HEK293 (cell line): ENCODE results near the gene CDK4.

Experiments used
- CTCF ChIA-PET: fragments of 350-600 bp; formaldehyde crosslinking; extraction: SDS; loops from one replicate; lab custom pipeline; 2021; ENCODE audit warnings: antibody characterized with exemption; lab: Yijun Ruan, JAX
- POLR2A ChIA-PET: fragments of 300-600 bp; formaldehyde crosslinking; extraction: SDS; loops from one replicate; lab custom pipeline; 2020; ENCODE audit warnings: antibody characterized with exemption, inconsistent platforms; lab: Yijun Ruan, JAX
- H3K27ac ChIP-seq: fragments of 200-500 bp; sonication (Bioruptor generic); 2 replicates; pipeline ENCODE4 v1.5.1; 2014; ENCODE audit warnings: low read depth, low read length, control low read depth, inconsistent platforms; ENCODE audit errors: extremely low read depth
- H3K36me3 ChIP-seq, 2 experiments: fragments of 200-500 bp in 1 of 2; sonication (Bioruptor generic) in 1 of 2; 1 replicate in 1 of 2; 2 replicates in 1 of 2; pipeline ENCODE4 v1.5.1; 2014 to 2017; ENCODE audit warnings: inconsistent platforms in 2 of 2, low read length in 2 of 2; ENCODE audit not compliant: control insufficient read depth in 2 of 2, insufficient read depth in 1 of 2
- H3K4me1 ChIP-seq: fragments of 200-500 bp; sonication (Bioruptor generic); 2 replicates; pipeline ENCODE4 v1.5.1; 2014; ENCODE audit warnings: mild to moderate bottlenecking, low read length, inconsistent platforms; ENCODE audit not compliant: control insufficient read depth, insufficient read depth
- H3K4me3 ChIP-seq: 2 replicates; pipeline ENCODE4 v1.5.1; 2011; ENCODE audit warnings: low read depth, mild to moderate bottlenecking, control low read depth, low read length, moderate library complexity
- H3K9me3 ChIP-seq: fragments of 200-500 bp; sonication (Bioruptor generic); 2 replicates; pipeline ENCODE4 v1.5.1; 2014; ENCODE audit warnings: low read depth, low read length, inconsistent platforms; ENCODE audit not compliant: control insufficient read depth, insufficient read depth
- HOXC10 ChIP-seq: sonication (generic); formaldehyde crosslinking; IDR thresholded peaks from 2 replicates; pipeline ENCODE4 v1.8.1; 2023; ENCODE audit warnings: mild to moderate bottlenecking, missing genetic modification reagents
- KLF10 ChIP-seq: fragments of 450-650 bp; IDR thresholded peaks from 2 replicates; pipeline ENCODE4 v1.5.1; 2018; ENCODE audit warnings: missing biosample characterization, mild to moderate bottlenecking, missing genetic modification characterization
- KLF16 ChIP-seq: fragments of 450-650 bp; formaldehyde crosslinking; IDR thresholded peaks from 2 replicates; pipeline ENCODE4 v1.5.1; 2017; ENCODE audit warnings: missing biosample characterization, missing genetic modification characterization
- MYNN ChIP-seq: fragments of 450-650 bp; formaldehyde crosslinking; IDR thresholded peaks from 2 replicates; pipeline ENCODE4 v1.5.1; 2016; ENCODE audit warnings: missing biosample characterization, missing genetic modification characterization, borderline replicate concordance
- SALL2 ChIP-seq: fragments of 450-650 bp; formaldehyde crosslinking; IDR thresholded peaks from 2 replicates; pipeline ENCODE4 v1.5.0; 2017; ENCODE audit warnings: missing biosample characterization, mild to moderate bottlenecking, missing genetic modification characterization, borderline replicate concordance
- SP2 ChIP-seq: fragments of 450-650 bp; formaldehyde crosslinking; IDR thresholded peaks from 2 replicates; pipeline ENCODE4 v1.5.1; 2016; ENCODE audit warnings: missing biosample characterization, missing genetic modification characterization
- ZFHX2 ChIP-seq: fragments of 450-650 bp; formaldehyde crosslinking; conservative IDR thresholded peaks from 2 replicates; pipeline ENCODE4 v1.5.1; 2016; ENCODE audit warnings: missing biosample characterization, missing genetic modification characterization
- ZNF138 ChIP-seq: fragments of 450-650 bp; formaldehyde crosslinking; IDR thresholded peaks from 2 replicates; pipeline ENCODE4 v1.5.1; 2016; ENCODE audit warnings: missing biosample characterization, missing genetic modification characterization, borderline replicate concordance
- ZNF221 ChIP-seq: fragments of 450-650 bp; formaldehyde crosslinking; IDR thresholded peaks from 2 replicates; pipeline ENCODE4 v1.5.1; 2017; ENCODE audit warnings: missing biosample characterization, missing genetic modification characterization, borderline replicate concordance
- ZNF274 ChIP-seq, 2 experiments: fragments of 200-500 bp in 1 of 2; fragments of 450-650 bp in 1 of 2; sonication (Bioruptor generic) in 1 of 2; formaldehyde crosslinking in 1 of 2; IDR thresholded peaks; 2 replicates each; pipeline versions ENCODE4 v1.5.1 to v1.6.1; 2014 to 2016; ENCODE audit warnings: borderline replicate concordance in 1 of 2, inconsistent platforms in 1 of 2, low read length in 1 of 2, missing biosample characterization in 1 of 2, missing genetic modification characterization in 1 of 2
- ZNF488 ChIP-seq: fragments of 450-650 bp; formaldehyde crosslinking; IDR thresholded peaks from 2 replicates; pipeline ENCODE4 v1.5.1; 2016; ENCODE audit warnings: missing biosample characterization, missing genetic modification characterization
- ZNF510 ChIP-seq: fragments of 450-650 bp; formaldehyde crosslinking; IDR thresholded peaks from 2 replicates; pipeline ENCODE4 v1.5.1; 2018; ENCODE audit warnings: mild to moderate bottlenecking, missing genetic modification characterization, missing biosample characterization; ENCODE audit not compliant: insufficient replicate concordance
- ZNF629 ChIP-seq: fragments of 450-650 bp; formaldehyde crosslinking; IDR thresholded peaks from 2 replicates; pipeline ENCODE4 v1.5.1; 2017; ENCODE audit warnings: missing biosample characterization, missing genetic modification characterization
- ZNF660 ChIP-seq: fragments of 450-650 bp; IDR thresholded peaks from 2 replicates; pipeline ENCODE4 v1.5.1; 2018; ENCODE audit warnings: missing biosample characterization, mild to moderate bottlenecking, missing genetic modification characterization
- ZNF664 ChIP-seq: fragments of 450-650 bp; formaldehyde crosslinking; IDR thresholded peaks from 2 replicates; pipeline ENCODE4 v1.5.1; 2016; ENCODE audit warnings: missing biosample characterization, missing genetic modification characterization
- ZNF670 ChIP-seq: fragments of 450-650 bp; formaldehyde crosslinking; IDR thresholded peaks from 2 replicates; pipeline ENCODE4 v1.5.1; 2016; ENCODE audit warnings: missing biosample characterization, missing genetic modification characterization, low read depth
- ZNF76 ChIP-seq: fragments of 450-650 bp; formaldehyde crosslinking; IDR thresholded peaks from 2 replicates; pipeline ENCODE4; 2016; ENCODE audit warnings: low read depth, missing biosample characterization, missing genetic modification characterization, borderline replicate concordance
- ZNF768 ChIP-seq: fragments of 450-650 bp; formaldehyde crosslinking; IDR thresholded peaks from 2 replicates; pipeline ENCODE4 v1.5.1; 2018; ENCODE audit warnings: missing biosample characterization, mild to moderate bottlenecking, missing genetic modification characterization
- ZNF791 ChIP-seq: fragments of 450-650 bp; formaldehyde crosslinking; IDR thresholded peaks from 2 replicates; pipeline ENCODE4 v1.5.1; 2016; ENCODE audit warnings: missing biosample characterization, missing genetic modification characterization
- ZSCAN16 ChIP-seq: fragments of 450-650 bp; formaldehyde crosslinking; IDR thresholded peaks from 2 replicates; pipeline ENCODE4 v1.5.1; 2016; ENCODE audit warnings: missing biosample characterization, missing genetic modification characterization
- ZSCAN30 ChIP-seq: fragments of 450-650 bp; IDR thresholded peaks from 2 replicates; pipeline ENCODE4 v1.5.1; 2018; ENCODE audit warnings: missing biosample characterization, mild to moderate bottlenecking, missing genetic modification characterization, moderate library complexity
- TF ChIP-seq, protein P1 (sequence below): fragments of 450-650 bp; formaldehyde crosslinking; IDR thresholded peaks from 2 replicates; pipeline ENCODE4 v1.5.1; 2016; ENCODE audit warnings: missing biosample characterization, missing genetic modification characterization
- TF ChIP-seq, protein P2 (sequence below): fragments of 450-650 bp; formaldehyde crosslinking; IDR thresholded peaks from 2 replicates; pipeline ENCODE4 v1.5.1; 2016; ENCODE audit warnings: missing biosample characterization, missing genetic modification characterization, borderline replicate concordance
- TF ChIP-seq, protein P3 (sequence below): fragments of 450-650 bp; IDR thresholded peaks from 2 replicates; pipeline ENCODE4 v1.5.1; 2018; ENCODE audit warnings: missing biosample characterization, missing genetic modification characterization
- TF ChIP-seq, protein P4 (sequence below): fragments of 450-650 bp; formaldehyde crosslinking; IDR thresholded peaks from 2 replicates; pipeline ENCODE4 v1.5.1; 2016; ENCODE audit warnings: missing biosample characterization, missing genetic modification characterization
- TF ChIP-seq, protein P5 (sequence below): fragments of 450-650 bp; formaldehyde crosslinking; IDR thresholded peaks from 2 replicates; pipeline ENCODE4 v1.5.1; 2016; ENCODE audit warnings: missing biosample characterization, missing genetic modification characterization

Gene CDK4

DNA sequence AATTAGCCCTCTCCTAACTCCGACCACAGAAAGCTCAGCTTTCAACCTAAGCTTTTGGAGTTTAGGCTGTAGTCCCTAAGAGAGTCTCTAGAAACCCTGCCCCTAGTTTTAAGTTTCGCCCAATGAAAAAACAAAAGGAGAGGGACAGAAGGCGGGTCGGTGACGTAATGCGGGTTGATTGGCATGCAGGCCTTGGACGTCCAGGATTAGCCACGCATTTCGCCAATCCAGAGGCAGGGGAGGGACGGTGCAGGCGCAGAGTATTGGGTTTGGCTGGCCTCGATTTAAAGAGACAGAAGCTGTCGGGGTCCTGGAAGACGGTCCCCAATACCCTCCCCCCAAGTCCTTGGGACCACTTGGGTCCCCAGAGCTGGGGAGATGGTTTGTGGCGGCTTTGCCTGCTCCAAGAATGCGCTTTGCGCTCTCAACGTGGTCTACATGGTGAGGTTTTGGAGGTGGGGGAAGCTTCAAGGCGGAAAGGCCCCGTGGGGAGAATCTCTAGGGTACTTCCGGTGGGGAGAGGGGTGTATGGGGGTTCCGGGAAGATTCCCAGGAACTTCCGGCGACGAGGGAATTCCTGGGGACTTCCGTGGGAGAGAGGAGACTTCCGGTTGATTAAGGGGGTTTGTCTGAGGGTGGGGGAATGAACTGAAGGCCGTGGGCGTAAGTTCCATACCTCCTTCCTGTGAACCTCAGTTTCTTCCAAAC lies 7.2 kb downstream of the CDK4 start, which contains the start of gene TSPAN31 (continued):
- TF ChIP-seq, protein P1, sequence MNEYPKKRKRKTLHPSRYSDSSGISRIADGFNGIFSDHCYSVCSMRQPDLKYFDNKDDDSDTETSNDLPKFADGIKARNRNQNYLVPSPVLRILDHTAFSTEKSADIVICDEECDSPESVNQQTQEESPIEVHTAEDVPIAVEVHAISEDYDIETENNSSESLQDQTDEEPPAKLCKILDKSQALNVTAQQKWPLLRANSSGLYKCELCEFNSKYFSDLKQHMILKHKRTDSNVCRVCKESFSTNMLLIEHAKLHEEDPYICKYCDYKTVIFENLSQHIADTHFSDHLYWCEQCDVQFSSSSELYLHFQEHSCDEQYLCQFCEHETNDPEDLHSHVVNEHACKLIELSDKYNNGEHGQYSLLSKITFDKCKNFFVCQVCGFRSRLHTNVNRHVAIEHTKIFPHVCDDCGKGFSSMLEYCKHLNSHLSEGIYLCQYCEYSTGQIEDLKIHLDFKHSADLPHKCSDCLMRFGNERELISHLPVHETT (tag by site-specific recombination), result 0 out of 2 replicates have a peak, but pooled peaks have one; percentile 6
- TF ChIP-seq ZFHX2 (tag by site-specific recombination) (peak; percentile 84), SP2 (peak; percentile 93), ZNF138 (no peak), ZNF76 (peak; percentile 53; the same call in 1 of the 2 replicates)
- TF ChIP-seq, all 188 proteins: peak for 40

DNA sequence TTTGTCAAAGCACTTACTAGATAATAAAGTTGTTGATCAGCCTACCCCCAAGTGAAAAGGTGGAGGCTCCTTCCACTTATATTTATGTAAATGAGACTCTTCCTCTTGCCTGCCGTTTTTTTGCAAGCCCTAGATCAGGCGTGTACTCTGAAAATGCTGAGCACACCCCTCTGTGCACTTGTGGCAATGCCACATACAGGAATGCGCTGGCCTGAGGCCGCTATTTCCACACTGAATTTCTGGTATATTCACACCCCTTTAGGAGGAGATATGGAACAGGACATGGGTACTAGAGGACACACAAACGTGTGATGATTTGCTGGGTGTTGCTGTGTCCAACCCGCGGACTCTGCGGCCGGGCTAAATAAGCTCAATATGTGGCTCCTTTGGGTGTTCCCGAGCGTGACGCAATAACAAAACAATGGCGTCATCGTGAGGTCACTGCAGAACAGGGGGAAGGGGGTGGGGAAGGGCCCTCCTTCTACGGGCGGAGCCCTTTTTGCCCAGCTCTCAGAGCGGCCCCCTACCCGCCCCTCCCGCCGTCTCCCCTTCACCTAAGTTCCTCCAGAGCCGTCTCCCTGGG lies 7.8 kb downstream of the CDK4 start:
- no peaks in the 10 kb centered on the region for H3K9me3 ChIP-seq
- POLR2A ChIA-PET, result interaction anchor here (0.7 to 2.4 kb wide), 16 partner anchors 8 to 221 kb away, joined by 3 to 15 read pairs (median 5); partner anchors contain the start of genes CYP27B1, EEF1AKMT3, METTL1 and TSFM
- 0 out of 2 replicates have a peak, but pooled peaks cover 2% of the 10 kb centered on the region for H3K4me1 ChIP-seq
- peak overlapping the region; percentile 80 for H3K27ac ChIP-seq
- CTCF ChIA-PET, result interaction anchor here (1.0 to 2.7 kb wide), 4 partner anchors 12 to 285 kb away, joined by 3 to 22 read pairs (median 5); no protein-coding TSS in a partner anchor
- peak overlapping the region; percentile 69 for H3K4me3 ChIP-seq
- peaks cover 8 to 35% of the 10 kb centered on the region in 2 experiments for H3K36me3 ChIP-seq
- TF ChIP-seq ZNF488 (tag by site-specific recombination) (no peak), ZNF221 (tag by site-specific recombination) (no peak), ZNF660 (peak; percentile 67), ZNF274 (IDR thresholded peaks at IDR 0.05; ENCODE audit: low read length) (no peak), ZNF274 (tag by site-specific recombination; IDR thresholded peaks at IDR 0.05; ENCODE audit: borderline replicate concordance) (no peak), ZNF664 (tag by site-specific recombination) (0 out of 2 replicates have a peak, but pooled peaks have one; percentile 46), ZNF670 (no peak), ZNF791 (no peak), ZNF510 (tag by site-specific recombination) (no peak), SALL2 (tag by site-specific recombination) (no peak), ZNF629 (tag by site-specific recombination) (peak; percentile 100), ZNF768 (no peak), ZSCAN16 (no peak), MYNN (tag by site-specific recombination) (no peak), KLF16 (tag by site-specific recombination) (peak; percentile 73), HOXC10 (CRISPR knock-in tag) (no peak), ZSCAN30 (tag by site-specific recombination) (0 out of 2 replicates have a peak, but pooled peaks have one; percentile 25), KLF10 (tag by site-specific recombination) (peak; percentile 56)
- TF ChIP-seq, protein P2, sequence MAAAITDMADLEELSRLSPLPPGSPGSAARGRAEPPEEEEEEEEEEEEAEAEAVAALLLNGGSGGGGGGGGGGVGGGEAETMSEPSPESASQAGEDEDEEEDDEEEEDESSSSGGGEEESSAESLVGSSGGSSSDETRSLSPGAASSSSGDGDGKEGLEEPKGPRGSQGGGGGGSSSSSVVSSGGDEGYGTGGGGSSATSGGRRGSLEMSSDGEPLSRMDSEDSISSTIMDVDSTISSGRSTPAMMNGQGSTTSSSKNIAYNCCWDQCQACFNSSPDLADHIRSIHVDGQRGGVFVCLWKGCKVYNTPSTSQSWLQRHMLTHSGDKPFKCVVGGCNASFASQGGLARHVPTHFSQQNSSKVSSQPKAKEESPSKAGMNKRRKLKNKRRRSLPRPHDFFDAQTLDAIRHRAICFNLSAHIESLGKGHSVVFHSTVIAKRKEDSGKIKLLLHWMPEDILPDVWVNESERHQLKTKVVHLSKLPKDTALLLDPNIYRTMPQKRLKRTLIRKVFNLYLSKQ (tag by site-specific recombination), result no peak
- TF ChIP-seq, protein P3, sequence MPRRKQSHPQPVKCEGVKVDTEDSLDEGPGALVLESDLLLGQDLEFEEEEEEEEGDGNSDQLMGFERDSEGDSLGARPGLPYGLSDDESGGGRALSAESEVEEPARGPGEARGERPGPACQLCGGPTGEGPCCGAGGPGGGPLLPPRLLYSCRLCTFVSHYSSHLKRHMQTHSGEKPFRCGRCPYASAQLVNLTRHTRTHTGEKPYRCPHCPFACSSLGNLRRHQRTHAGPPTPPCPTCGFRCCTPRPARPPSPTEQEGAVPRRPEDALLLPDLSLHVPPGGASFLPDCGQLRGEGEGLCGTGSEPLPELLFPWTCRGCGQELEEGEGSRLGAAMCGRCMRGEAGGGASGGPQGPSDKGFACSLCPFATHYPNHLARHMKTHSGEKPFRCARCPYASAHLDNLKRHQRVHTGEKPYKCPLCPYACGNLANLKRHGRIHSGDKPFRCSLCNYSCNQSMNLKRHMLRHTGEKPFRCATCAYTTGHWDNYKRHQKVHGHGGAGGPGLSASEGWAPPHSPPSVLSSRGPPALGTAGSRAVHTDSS (tag by site-specific recombination), result no peak
- TF ChIP-seq, protein P4, sequence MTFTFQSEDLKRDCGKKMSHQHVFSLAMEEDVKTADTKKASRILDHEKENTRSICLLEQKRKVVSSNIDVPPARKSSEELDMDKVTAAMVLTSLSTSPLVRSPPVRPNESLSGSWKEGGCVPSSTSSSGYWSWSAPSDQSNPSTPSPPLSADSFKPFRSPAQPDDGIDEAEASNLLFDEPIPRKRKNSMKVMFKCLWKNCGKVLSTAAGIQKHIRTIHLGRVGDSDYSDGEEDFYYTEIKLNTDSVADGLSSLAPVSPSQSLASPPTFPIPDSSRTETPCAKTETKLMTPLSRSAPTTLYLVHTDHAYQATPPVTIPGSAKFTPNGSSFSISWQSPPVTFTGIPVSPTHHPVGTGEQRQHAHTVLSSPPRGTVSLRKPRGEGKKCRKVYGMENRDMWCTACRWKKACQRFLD, result no peak
- TF ChIP-seq, protein P5, sequence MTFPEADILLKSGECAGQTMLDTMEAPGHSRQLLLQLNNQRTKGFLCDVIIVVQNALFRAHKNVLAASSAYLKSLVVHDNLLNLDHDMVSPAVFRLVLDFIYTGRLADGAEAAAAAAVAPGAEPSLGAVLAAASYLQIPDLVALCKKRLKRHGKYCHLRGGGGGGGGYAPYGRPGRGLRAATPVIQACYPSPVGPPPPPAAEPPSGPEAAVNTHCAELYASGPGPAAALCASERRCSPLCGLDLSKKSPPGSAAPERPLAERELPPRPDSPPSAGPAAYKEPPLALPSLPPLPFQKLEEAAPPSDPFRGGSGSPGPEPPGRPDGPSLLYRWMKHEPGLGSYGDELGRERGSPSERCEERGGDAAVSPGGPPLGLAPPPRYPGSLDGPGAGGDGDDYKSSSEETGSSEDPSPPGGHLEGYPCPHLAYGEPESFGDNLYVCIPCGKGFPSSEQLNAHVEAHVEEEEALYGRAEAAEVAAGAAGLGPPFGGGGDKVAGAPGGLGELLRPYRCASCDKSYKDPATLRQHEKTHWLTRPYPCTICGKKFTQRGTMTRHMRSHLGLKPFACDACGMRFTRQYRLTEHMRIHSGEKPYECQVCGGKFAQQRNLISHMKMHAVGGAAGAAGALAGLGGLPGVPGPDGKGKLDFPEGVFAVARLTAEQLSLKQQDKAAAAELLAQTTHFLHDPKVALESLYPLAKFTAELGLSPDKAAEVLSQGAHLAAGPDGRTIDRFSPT (tag by site-specific recombination), result no peak; the same call in none of the 2 replicates
